K562 (cell line): Measurements from ENCODE around the gene ATP6V1G2. TPM values are rescaled to one million over a fixed set of nuclear protein-coding genes. Genes with fewer than 3 reads are reported as not detected.

ENCODE experiments used
- ARHGAP35 ChIP-seq: fragments of 450-650 bp; IDR thresholded peaks from 2 replicates; pipeline ENCODE4 v1.6.1; 2018; ENCODE audit not compliant: partially characterized antibody
- DDX20 ChIP-seq: fragments of 450-650 bp; IDR thresholded peaks from 2 replicates; pipeline ENCODE4 v1.6.1; 2016; ENCODE audit warnings: missing genetic modification characterization, low read depth, mild to moderate bottlenecking, missing compliant biosample characterization, moderate library complexity
- DMBX1 ChIP-seq: fragments of 250-450 bp; sonication (Bioruptor Pico); IDR thresholded peaks from 2 replicates; pipeline ENCODE4 v1.8.0; 2022; ENCODE audit warnings: inconsistent platforms, mild to moderate bottlenecking, moderate library complexity, borderline replicate concordance
- ELK3 ChIP-seq: fragments of 450-650 bp; formaldehyde crosslinking; IDR thresholded peaks from 2 replicates; pipeline ENCODE4 v1.4.0; 2020; ENCODE audit warnings: mild to moderate bottlenecking
- ETS2 ChIP-seq: IDR thresholded peaks from 2 replicates; pipeline ENCODE4 v1.6.1; 2016; ENCODE audit warnings: borderline replicate concordance, missing genetic modification characterization, mild to moderate bottlenecking, moderate library complexity, missing compliant biosample characterization; ENCODE audit not compliant: poor library complexity, severe bottlenecking
- FOS ChIP-seq: IDR thresholded peaks from 3 replicates; pipeline ENCODE4 v1.6.1; 2011; ENCODE audit not compliant: insufficient read length; ENCODE audit errors: extremely low read depth
- KDM2B ChIP-seq: fragments of 250-450 bp; sonication (Bioruptor Pico); IDR thresholded peaks from 2 replicates; pipeline ENCODE4 v1.8.0; 2021; ENCODE audit warnings: mild to moderate bottlenecking, moderate library complexity
- MAFG ChIP-seq: fragments of 450-650 bp; conservative IDR thresholded peaks from 2 replicates; pipeline ENCODE4 v1.6.1; 2016; ENCODE audit warnings: missing genetic modification characterization, missing compliant biosample characterization
- MECOM ChIP-seq: fragments of 250-450 bp; sonication (Bioruptor Pico); IDR thresholded peaks from 2 replicates; pipeline ENCODE4 v1.8.0; 2022; ENCODE audit warnings: inconsistent platforms
- NFYB ChIP-seq: IDR thresholded peaks from 2 replicates; pipeline ENCODE4 v1.6.1; 2011; ENCODE audit warnings: mild to moderate bottlenecking, moderate library complexity; ENCODE audit not compliant: insufficient read length; ENCODE audit errors: extremely low read depth
- POLR3G ChIP-seq: IDR thresholded peaks from 2 replicates; pipeline ENCODE4 v1.6.1; 2011; ENCODE audit not compliant: insufficient read length, insufficient replicate concordance; ENCODE audit errors: extremely low read depth
- PTBP1 ChIP-seq: fragments of 200-400 bp; formaldehyde crosslinking; IDR thresholded peaks from 2 replicates; pipeline ENCODE4 v1.6.1; 2017; ENCODE audit warnings: low read depth, low read length
- RFX5 ChIP-seq: IDR thresholded peaks from 2 replicates; pipeline ENCODE4 v1.6.1; 2011; ENCODE audit warnings: low read depth, mild to moderate bottlenecking, improper control_type of control experiment, low read length
- SMAD4 ChIP-seq: fragments of 250-450 bp; sonication (Bioruptor Pico); conservative IDR thresholded peaks from 2 replicates; pipeline ENCODE4 v1.8.0; 2021; ENCODE audit warnings: inconsistent platforms, mild to moderate bottlenecking, moderate library complexity
- TAF15 ChIP-seq: fragments of 200-400 bp; formaldehyde crosslinking; IDR thresholded peaks from 2 replicates; pipeline ENCODE4 v1.6.1; 2017; ENCODE audit warnings: mild to moderate bottlenecking, low read depth, low read length, moderate library complexity
- TEAD2 ChIP-seq: fragments of 450-650 bp; IDR thresholded peaks from 2 replicates; pipeline ENCODE4 v1.6.1; 2016; ENCODE audit warnings: missing genetic modification characterization, control low read depth, missing compliant biosample characterization
- ZNF134 ChIP-seq: fragments of 250-450 bp; sonication (Bioruptor Pico); conservative IDR thresholded peaks from 2 replicates; pipeline ENCODE4 v1.4.0; 2020
- ZNF586 ChIP-seq: fragments of 450-650 bp; formaldehyde crosslinking; conservative IDR thresholded peaks from 2 replicates; pipeline ENCODE4 v1.4.0; 2020; ENCODE audit warnings: mild to moderate bottlenecking, moderate library complexity
- ZNF644 ChIP-seq: fragments of 200-800 bp; sonication (Bioruptor generic); IDR thresholded peaks from 2 replicates; pipeline ENCODE4 v1.6.1; 2016; ENCODE audit warnings: low read depth, missing genetic modification characterization, missing compliant biosample characterization
- ZZZ3 ChIP-seq: fragments of 450-650 bp; IDR thresholded peaks from 2 replicates; pipeline ENCODE4 v1.6.1; 2016; ENCODE audit warnings: antibody characterized with exemption, mild to moderate bottlenecking, moderate library complexity
- polyA plus RNA-seq, 8 experiments: library from polyadenylated mRNA; depleted of rRNA in 4 of 8; stranded (reverse) in 5 of 8; unstranded in 3 of 8; fragments of >200 nt; fragmentation: Nextera tagmentation in 2 of 8; fragmentation: Illumina TruSeq in 1 of 8; extraction: Ambion mirVana in 2 of 8; extraction: Trizol in 1 of 8; gene quantifications; 2 replicates each; pipeline versions ENCODE4 v1.2.1 to v1.2.3, GENCODE V29; 2011 to 2014; ENCODE audit warnings: inconsistent platforms in 1 of 8, missing spikeins in 1 of 8
- total RNA-seq, 7 experiments: library from RNA; depleted of rRNA in 6 of 7; stranded (reverse); fragments of >200 nt in 6 of 7; fragmentation: Illumina TruSeq in 2 of 7; extraction: Trizol in 2 of 7; gene quantifications; 2 replicates each; pipeline versions ENCODE4 v1.2.1 to v1.2.3, GENCODE V29; 2011 to 2021; ENCODE audit warnings: low replicate concordance in 1 of 7
- TF ChIP-seq, protein P1 (sequence below): fragments of 250-450 bp; sonication (Bioruptor Pico); IDR thresholded peaks from 2 replicates; pipeline ENCODE4 v1.4.0; 2020; ENCODE audit warnings: mild to moderate bottlenecking, moderate library complexity, borderline replicate concordance
- TF ChIP-seq, protein P2 (sequence below): fragments of 450-650 bp; IDR thresholded peaks from 2 replicates; pipeline ENCODE4 v1.6.1; 2016; ENCODE audit warnings: missing biosample characterization, missing genetic modification characterization
- TF ChIP-seq, protein P3 (sequence below), 2 experiments: fragments of 450-650 bp; IDR thresholded peaks; 2 replicates each; pipeline ENCODE4 v1.6.1; 2016

The ATP6V1G2 gene
- total and polyA plus RNA-seq, 9 of the 15 experiments (the other 6 are each of a cell fraction or from before 2014, with no cell fraction given) = 0.14 to 1.5 (median 0.33) TPM

- TF ChIP-seq, protein P1, sequence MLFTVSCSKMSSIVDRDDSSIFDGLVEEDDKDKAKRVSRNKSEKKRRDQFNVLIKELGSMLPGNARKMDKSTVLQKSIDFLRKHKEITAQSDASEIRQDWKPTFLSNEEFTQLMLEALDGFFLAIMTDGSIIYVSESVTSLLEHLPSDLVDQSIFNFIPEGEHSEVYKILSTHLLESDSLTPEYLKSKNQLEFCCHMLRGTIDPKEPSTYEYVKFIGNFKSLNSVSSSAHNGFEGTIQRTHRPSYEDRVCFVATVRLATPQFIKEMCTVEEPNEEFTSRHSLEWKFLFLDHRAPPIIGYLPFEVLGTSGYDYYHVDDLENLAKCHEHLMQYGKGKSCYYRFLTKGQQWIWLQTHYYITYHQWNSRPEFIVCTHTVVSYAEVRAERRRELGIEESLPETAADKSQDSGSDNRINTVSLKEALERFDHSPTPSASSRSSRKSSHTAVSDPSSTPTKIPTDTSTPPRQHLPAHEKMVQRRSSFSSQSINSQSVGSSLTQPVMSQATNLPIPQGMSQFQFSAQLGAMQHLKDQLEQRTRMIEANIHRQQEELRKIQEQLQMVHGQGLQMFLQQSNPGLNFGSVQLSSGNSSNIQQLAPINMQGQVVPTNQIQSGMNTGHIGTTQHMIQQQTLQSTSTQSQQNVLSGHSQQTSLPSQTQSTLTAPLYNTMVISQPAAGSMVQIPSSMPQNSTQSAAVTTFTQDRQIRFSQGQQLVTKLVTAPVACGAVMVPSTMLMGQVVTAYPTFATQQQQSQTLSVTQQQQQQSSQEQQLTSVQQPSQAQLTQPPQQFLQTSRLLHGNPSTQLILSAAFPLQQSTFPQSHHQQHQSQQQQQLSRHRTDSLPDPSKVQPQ (CRISPR knock-in tag) = no peak
- no peak; the same call in 1 of the 2 replicates for TF ChIP-seq SMAD4 (CRISPR knock-in tag)
- TF ChIP-seq ZNF644 (tag) = no peak
- no peak for TF ChIP-seq PTBP1
- TF ChIP-seq ARHGAP35 = no peak
- TF ChIP-seq TAF15 = no peak
- no peak for TF ChIP-seq ZNF586 (CRISPR knock-in tag)
- TF ChIP-seq RFX5 = no peak
- TF ChIP-seq TEAD2 = no peak
- TF ChIP-seq, protein P2, sequence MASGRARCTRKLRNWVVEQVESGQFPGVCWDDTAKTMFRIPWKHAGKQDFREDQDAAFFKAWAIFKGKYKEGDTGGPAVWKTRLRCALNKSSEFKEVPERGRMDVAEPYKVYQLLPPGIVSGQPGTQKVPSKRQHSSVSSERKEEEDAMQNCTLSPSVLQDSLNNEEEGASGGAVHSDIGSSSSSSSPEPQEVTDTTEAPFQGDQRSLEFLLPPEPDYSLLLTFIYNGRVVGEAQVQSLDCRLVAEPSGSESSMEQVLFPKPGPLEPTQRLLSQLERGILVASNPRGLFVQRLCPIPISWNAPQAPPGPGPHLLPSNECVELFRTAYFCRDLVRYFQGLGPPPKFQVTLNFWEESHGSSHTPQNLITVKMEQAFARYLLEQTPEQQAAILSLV (tag) = no peak
- no peak for TF ChIP-seq ETS2
- TF ChIP-seq MECOM = no peak
- TF ChIP-seq FOS = no peak
- TF ChIP-seq POLR3G = no peak
- TF ChIP-seq MAFG (tag) = peak; percentile 70
- no peak for TF ChIP-seq NFYB
- TF ChIP-seq ZNF134 (CRISPR knock-in tag) = no peak
- TF ChIP-seq ELK3 (CRISPR knock-in tag) = no peak
- TF ChIP-seq, protein P3, sequence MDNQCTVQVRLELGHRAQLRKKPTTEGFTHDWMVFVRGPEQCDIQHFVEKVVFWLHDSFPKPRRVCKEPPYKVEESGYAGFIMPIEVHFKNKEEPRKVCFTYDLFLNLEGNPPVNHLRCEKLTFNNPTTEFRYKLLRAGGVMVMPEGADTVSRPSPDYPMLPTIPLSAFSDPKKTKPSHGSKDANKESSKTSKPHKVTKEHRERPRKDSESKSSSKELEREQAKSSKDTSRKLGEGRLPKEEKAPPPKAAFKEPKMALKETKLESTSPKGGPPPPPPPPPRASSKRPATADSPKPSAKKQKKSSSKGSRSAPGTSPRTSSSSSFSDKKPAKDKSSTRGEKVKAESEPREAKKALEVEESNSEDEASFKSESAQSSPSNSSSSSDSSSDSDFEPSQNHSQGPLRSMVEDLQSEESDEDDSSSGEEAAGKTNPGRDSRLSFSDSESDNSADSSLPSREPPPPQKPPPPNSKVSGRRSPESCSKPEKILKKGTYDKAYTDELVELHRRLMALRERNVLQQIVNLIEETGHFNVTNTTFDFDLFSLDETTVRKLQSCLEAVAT (IDR thresholded peaks at IDR 0.05) = no peak
- TF ChIP-seq DDX20 (tag) = no peak
- no peak for TF ChIP-seq ZZZ3
- TF ChIP-seq DMBX1 = peak; percentile 64; the same call in 1 of the 2 replicates
- no peak for TF ChIP-seq KDM2B (CRISPR knock-in tag)
Measured at GRCh38 chr6:31558631-31559500, 12.5 kb upstream of the ATP6V1G2 start (continued).
